GM12801 (cell line): ENCODE results near the gene GHR.

Experiments used
- CTCF ChIP-seq: IDR thresholded peaks from one replicate; pipeline ENCODE4 v1.5.1; 2011; ENCODE audit warnings: control low read depth; ENCODE audit not compliant: insufficient read length; ENCODE audit errors: extremely low read depth

The GHR gene

DNA sequence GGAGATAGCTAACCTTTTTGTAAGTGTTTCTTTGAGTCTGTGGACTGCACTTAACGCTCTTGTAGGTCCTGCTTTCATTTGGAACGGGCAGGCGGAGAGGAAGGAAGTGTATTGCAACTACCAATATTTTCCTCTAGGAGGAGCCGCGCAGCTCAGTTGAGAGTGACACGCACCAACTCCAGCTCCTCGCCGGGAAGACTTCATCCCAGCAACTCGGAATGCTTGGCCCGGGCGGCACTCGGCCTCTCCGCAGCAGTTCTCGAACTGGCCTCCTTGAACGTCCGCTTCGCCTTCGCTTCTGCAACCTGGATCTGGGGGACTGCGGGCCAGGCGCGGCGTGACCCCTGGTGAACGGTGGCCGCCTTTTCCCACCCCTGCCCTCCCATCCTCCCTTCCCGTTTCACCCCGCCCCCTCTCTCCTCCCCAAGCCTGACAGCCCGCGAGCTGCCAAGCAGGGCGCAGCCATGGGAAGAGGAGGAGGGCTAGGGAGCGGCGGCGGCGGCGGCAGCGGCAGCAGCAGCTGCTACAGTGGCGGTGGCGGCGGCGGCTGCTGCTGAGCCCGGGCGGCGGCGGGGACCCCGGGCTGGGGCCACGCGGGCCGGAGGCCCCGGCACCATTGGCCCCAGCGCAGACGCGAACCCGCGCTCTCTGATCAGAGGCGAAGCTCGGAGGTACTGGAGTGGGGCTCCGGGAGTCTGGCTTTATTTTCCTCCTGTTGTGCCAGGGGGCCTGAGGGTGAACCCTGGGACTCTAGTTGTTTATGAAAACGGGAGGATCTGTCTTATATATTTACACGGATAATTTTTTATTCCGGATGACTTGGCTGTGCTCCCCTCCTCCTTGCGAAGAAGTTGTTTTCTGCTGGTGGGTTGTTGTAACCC lies at the start of gene GHR:
Gene GHR, plus strand, starts transcription at position 155 of the 881 bp plus-strand sequence. CDS start 142,436 bp downstream, outside the sequence.
- no peak for TF ChIP-seq CTCF

DNA sequence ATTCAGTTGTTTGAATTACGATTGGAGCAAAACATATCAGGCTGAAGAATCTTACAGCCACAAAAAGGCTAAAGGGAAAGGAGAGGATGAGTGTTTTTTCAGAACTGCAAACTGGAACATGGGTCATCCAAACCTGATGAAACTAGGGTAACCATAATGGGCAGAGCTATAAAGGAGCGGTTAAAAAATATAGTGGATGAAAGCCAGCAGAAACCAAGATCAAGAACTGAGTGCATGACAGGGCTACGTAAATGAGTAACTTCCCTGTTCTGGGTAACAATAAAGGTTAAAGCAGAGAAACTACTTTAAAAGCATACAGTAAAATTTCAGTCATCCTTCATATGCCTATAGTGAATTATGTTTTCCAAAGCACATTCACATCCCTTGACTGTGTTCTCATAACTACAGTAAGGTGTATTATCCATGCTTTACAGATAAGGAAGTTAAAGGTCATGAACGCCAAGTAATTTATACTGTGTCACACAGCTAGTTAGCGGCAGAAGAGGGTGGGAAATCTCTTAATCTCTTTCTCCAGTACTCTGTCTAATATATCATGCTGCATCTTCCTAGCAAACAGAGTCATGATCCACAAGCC lies 48.5 kb upstream of the GHR start:
- no peak for TF ChIP-seq CTCF

GRCh38 chr5:42377496-42377895 lies 45.7 kb upstream of the GHR start:
- no peak for TF ChIP-seq CTCF

DNA sequence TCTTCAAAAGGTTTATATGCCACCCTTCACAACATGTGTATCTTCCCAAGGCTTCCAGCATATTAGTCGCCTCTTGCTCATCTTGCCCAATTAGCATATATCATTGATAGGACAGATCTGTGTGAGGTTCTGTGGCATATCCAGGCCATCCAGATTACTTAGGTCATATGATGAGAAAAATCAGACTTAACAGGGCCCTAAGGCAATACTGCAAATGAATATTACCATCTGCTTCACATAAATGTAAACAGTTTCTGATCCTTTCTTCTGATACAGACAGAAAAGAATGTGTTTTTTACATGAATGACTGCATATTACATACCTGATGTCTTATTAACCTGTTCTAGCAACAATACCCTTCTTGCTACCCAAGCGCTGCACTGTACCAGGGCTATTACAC lies 41.3 kb upstream of the GHR start:
- no peak for TF ChIP-seq CTCF

GRCh38 chr5:42387563-42387962 lies 35.7 kb upstream of the GHR start:
- TF ChIP-seq CTCF: no peak

DNA sequence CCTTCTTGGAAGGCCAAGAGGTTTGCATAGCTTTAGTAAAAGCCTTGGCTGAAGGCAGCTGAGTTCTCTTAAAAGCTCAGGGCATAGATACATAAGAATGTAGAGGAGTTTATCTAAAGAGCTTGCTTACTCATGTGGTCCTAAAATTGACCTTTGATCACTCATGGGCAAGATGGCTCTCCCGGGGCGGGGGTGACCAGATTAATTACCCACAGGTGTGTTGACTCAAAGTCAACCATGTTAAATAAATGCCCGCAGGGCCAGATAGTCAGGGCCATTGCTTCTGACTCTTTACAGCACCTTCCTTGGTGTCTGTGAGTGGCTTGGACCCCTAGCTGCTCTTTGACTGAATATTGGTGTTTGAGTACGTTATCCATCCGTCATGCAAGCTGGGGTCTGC lies 33.1 kb upstream of the GHR start:
- no peak for TF ChIP-seq CTCF

GRCh38 chr5:42392917-42393316 lies 30.3 kb upstream of the GHR start:
- no peak for TF ChIP-seq CTCF
